SK-N-MC (cell line): ENCODE measurements around the gene ASCL2.
"Not testable (repeated sequence)": the region's sequence is repeated elsewhere in the genome, so short reads cannot be mapped to it uniquely, and the experiment has no call there.

Experiments used
- DNase-seq: peaks from one replicate; pipeline ENCODE4 v3.0.0-alpha.2; 2011; ENCODE audit warnings: low read depth, low spot score
- H3K27ac ChIP-seq: fragments of 200-600 bp; sonication (generic); 2 replicates; pipeline ENCODE4 v1.5.1; 2016; ENCODE audit warnings: mixed run types
- H3K36me3 ChIP-seq: fragments of 200-600 bp; sonication (generic); 2 replicates; pipeline ENCODE4 v1.6.1; 2017; ENCODE audit warnings: antibody characterized with exemption, low read length, mixed read lengths; ENCODE audit not compliant: insufficient read depth
- H3K4me3 ChIP-seq: fragments of 200-600 bp; sonication (generic); 2 replicates; pipeline ENCODE4 v1.5.1; 2016
- H3K9ac ChIP-seq: fragments of 200-600 bp; sonication (generic); 2 replicates; pipeline ENCODE4 v1.8.0; 2017; ENCODE audit warnings: mixed run types, mixed read lengths; ENCODE audit not compliant: insufficient read length
- H3K9me3 ChIP-seq: fragments of 200-600 bp; sonication (generic); 2 replicates; pipeline ENCODE4 v1.6.1; 2017; ENCODE audit warnings: low read depth, mild to moderate bottlenecking, antibody characterized with exemption, low read length, moderate library complexity, mixed read lengths
- EZH2 ChIP-seq: fragments of 200-600 bp; sonication (generic); IDR thresholded peaks from one replicate; pipeline ENCODE4 v1.6.1; 2017; ENCODE audit warnings: antibody characterized with exemption
- FOXP2 ChIP-seq: optimal IDR thresholded peaks from 2 replicates; pipeline ENCODE3; 2011; ENCODE audit warnings: mild to moderate bottlenecking, moderate library complexity; ENCODE audit not compliant: insufficient read depth; ENCODE audit errors: extremely low read length, control extremely low read depth
- POLR2AphosphoS5 ChIP-seq: IDR thresholded peaks from 2 replicates; pipeline ENCODE4 v1.6.1; 2012; ENCODE audit warnings: mild to moderate bottlenecking, low read depth, low read length, borderline replicate concordance

The ASCL2 gene

GRCh38 chr11:2237457-2238238, 32.7 kb downstream of the ASCL2 start:
- no peak overlapping the region for H3K4me3 ChIP-seq
- no peak for DNase-seq
- no peak overlapping the region for H3K27ac ChIP-seq
- no peak for TF ChIP-seq EZH2
- no peak for TF ChIP-seq FOXP2
- TF ChIP-seq POLR2AphosphoS5: no peak
- no peaks in the 10 kb centered on the region for H3K9me3 ChIP-seq
- H3K9ac ChIP-seq: no peak overlapping the region
- H3K36me3 ChIP-seq: no peaks in the 10 kb centered on the region

- DNase-seq, H3K27ac ChIP-seq, H3K36me3 ChIP-seq, H3K9ac ChIP-seq, H3K9me3 ChIP-seq, H3K4me3 ChIP-seq: not testable (repeated sequence)
Observed at GRCh38 chr11:2236381-2237134, 33.8 kb downstream of the ASCL2 start.

- Histone ChIP-seq H3K27ac (no peak overlapping the region), H3K4me3 (no peak overlapping the region), H3K36me3 (no peaks in the 10 kb centered on the region), H3K9me3 (no peaks in the 10 kb centered on the region), H3K9ac (no peak overlapping the region)
- DNase-seq: no peak
- TF ChIP-seq FOXP2 (no peak), POLR2AphosphoS5 (no peak), EZH2 (no peak)
Observed at GRCh38 chr11:2235588-2236326, 34.6 kb downstream of the ASCL2 start.

DNA sequence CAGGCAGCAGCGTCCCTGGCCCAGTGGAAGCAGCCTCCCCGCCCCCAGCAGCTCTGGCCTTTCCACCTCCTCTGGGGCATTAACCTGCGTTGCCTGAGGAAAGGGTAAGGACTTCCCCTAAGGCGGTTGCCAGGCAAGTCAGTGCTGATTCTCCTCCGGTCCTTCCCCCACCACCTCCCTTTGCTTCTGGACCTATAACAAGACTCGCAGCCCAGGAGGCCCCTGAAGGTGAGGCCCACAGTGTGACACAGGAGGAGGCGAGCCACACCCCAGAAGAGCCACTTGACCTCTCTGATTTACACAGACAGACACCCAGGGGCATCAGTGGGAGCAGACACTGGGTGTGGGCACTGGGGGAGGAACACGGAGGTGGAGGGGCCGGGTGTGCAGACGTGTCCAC, 35.4 kb downstream of the ASCL2 start:
- H3K27ac ChIP-seq: no peak overlapping the region
- DNase-seq: no peak
- no peak overlapping the region for H3K4me3 ChIP-seq
- no peaks in the 10 kb centered on the region for H3K36me3 ChIP-seq
- no peak overlapping the region for H3K9ac ChIP-seq
- TF ChIP-seq POLR2AphosphoS5: no peak
- no peak for TF ChIP-seq FOXP2
- TF ChIP-seq EZH2: no peak
- no peaks in the 10 kb centered on the region for H3K9me3 ChIP-seq

GRCh38 chr11:2233693-2234455, 36.5 kb downstream of the ASCL2 start:
- no peak for TF ChIP-seq POLR2AphosphoS5
- no peak for TF ChIP-seq EZH2
- no peak for TF ChIP-seq FOXP2
- Histone ChIP-seq H3K9me3 (no peaks in the 10 kb centered on the region), H3K4me3 (no peak overlapping the region), H3K9ac (no peak overlapping the region), H3K27ac (no peak overlapping the region), H3K36me3 (no peaks in the 10 kb centered on the region)
- no peak for DNase-seq

GRCh38 chr11:2229713-2230297, 40.6 kb downstream of the ASCL2 start:
- Histone ChIP-seq H3K27ac (no peak overlapping the region), H3K9ac (no peak overlapping the region), H3K4me3 (no peak overlapping the region), H3K36me3 (no peaks in the 10 kb centered on the region), H3K9me3 (no peaks in the 10 kb centered on the region)
- no peak for DNase-seq
- TF ChIP-seq POLR2AphosphoS5 (no peak), FOXP2 (no peak), EZH2 (no peak)

DNA sequence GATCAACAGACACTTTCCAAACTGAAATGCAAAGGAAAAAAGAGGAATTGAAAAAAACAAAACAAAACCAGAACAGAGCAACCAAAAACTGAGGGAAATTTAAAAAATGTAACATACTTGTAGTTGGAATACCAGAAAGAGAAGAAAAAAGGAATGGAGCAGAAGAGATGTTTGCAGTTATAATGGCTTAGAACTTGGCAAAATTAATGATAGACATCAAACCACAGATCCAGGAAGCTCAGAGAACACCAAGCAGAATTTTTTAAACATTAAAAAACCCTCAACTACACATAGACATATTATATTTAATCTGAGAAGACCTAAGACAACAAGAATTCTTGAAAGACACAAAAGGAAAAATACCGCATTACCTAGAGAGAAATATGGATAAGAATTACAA, 46.1 kb downstream of the ASCL2 start:
- DNase-seq: no peak
- Histone ChIP-seq H3K9ac (no peak overlapping the region), H3K27ac (no peak overlapping the region), H3K9me3 (no peaks in the 10 kb centered on the region), H3K36me3 (no peaks in the 10 kb centered on the region), H3K4me3 (no peak overlapping the region)
- TF ChIP-seq EZH2 (no peak), POLR2AphosphoS5 (no peak), FOXP2 (no peak)

DNA sequence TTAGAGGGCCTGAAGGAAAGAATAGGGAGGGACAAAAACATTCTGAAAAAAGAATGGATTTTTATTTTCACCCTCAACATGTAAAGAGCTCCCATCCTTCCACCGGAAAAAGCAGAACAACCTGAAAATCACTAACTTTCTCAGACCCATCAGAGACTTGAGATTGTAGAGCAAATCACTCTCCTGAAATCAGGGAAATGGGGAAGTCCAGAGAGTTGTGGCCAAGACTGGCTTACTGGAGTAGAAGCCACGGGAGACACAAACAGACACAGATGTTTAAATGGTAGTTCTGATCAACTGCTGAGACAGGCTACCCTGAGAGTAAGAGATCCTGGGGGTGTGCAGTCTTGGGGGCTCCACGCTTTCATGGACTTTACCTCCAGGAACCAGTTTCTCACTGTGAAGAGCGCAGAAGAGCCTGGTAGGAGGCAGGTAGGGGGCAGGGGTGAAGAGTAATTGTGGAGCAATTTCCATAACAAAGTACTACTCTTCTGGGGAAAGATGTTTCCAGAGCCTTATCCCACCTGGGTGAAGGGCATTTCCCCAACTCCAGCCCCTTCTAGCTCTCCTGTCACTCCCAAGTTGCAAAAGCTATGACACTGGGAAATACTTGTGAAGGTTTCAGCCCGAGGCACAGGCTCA, 47.1 kb downstream of the ASCL2 start:
- Histone ChIP-seq H3K9ac (no peak overlapping the region), H3K36me3 (no peaks in the 10 kb centered on the region), H3K9me3 (no peaks in the 10 kb centered on the region), H3K27ac (no peak overlapping the region), H3K4me3 (no peak overlapping the region)
- no peak for TF ChIP-seq EZH2
- TF ChIP-seq POLR2AphosphoS5: no peak
- no peak for TF ChIP-seq FOXP2
- DNase-seq: no peak
